CD4-positive, alpha-beta T cell treated with Interleukin-4 for 1 hour (primary cell): Measurements from ENCODE around the gene OR56B1.
"Not testable (repeated sequence)": the region's sequence is repeated elsewhere in the genome, so short reads cannot be mapped to it uniquely, and the experiment has no call there.

Experiments used
- DNase-seq, 2 donors: peaks; one replicate each; pipeline ENCODE4 v3.0.0-alpha.2; 2020 to 2022

OR56B1 gene, protein sequence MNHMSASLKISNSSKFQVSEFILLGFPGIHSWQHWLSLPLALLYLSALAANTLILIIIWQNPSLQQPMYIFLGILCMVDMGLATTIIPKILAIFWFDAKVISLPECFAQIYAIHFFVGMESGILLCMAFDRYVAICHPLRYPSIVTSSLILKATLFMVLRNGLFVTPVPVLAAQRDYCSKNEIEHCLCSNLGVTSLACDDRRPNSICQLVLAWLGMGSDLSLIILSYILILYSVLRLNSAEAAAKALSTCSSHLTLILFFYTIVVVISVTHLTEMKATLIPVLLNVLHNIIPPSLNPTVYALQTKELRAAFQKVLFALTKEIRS

DNA sequence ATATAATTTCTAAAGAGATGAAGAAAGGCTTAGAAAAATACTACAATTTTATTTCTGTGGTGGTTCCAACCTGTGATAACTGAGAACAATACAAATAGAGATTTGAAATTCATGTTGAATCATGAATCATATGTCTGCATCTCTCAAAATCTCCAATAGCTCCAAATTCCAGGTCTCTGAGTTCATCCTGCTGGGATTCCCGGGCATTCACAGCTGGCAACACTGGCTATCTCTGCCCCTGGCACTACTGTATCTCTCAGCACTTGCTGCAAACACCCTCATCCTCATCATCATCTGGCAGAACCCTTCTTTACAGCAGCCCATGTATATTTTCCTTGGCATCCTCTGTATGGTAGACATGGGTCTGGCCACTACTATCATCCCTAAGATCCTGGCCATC lies at the start of gene OR56B1:
Gene OR56B1, plus strand, starts transcription at position 53 of the 400 bp plus-strand sequence. Its CDS starts 69 bp downstream, at position 122.
- no peak for DNase-seq

DNA sequence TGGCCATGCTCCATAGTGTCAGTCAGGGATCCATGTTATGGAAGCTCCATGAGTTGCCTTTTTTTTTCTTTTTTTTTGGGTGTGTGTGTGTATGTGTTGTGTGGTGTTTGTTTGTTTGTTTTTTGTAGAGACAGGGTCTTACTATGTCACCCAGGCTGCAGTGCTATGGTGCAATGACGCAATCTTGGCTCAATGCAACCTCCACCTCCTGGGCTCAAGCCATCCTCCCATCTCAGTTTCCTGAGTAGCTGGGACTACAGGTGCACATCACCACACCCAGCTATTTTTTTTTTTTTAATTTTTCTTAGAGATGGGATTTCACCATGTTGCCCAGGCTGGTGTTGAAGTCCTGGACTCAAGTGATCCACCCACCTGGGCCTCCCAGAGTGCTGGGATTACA lies 47.8 kb upstream of the OR56B1 start:
- DNase-seq = no peak

DNA sequence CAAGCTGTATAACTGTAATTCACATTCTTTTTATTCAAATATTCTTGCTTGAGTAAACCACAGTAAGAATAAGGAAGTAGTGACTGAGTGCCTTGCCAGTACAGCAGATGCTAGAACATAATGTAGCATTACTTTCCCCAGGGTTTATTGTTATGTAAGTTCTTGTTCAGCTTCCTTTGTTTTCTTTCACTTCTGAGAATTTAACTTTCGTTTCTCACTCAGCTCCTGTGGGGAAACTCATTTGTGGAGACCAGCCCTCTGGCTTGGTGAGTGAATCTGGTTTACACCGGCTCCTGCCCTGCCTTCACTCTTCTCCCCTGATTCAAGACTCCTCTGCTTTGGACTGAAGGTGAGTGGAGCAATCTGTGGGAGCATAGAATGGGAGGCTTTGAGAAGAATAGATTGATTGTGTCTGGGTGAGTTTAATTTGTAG lies 46.7 kb upstream of the OR56B1 start, which contains the start of gene TRIM22:
Gene TRIM22, plus strand, starts transcription at position 240 of the 433 bp plus-strand sequence. CDS start 6,443 bp downstream, outside the sequence.
- peak; percentile 58 to 82 for DNase-seq

DNA sequence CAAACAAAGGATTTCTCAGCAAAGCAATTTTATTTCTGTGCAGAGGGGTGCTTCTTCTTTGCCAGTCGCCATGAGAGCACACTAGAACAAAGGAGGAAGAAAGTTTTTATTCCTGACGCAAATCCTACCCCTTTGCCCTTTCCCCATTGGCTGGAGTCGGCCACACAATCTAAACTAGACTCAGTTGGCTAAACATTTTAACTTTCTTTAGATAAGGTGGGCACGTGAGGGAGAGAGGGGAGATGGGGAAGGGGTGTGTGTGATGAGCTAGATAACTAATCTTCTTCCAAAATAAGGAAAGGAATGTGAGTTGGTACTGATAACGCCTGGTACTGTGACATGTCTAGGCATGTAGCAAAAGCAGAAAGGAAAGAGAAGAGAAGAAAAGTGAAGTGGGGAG lies 46.0 kb upstream of the OR56B1 start:
- DNase-seq = no peak

DNA sequence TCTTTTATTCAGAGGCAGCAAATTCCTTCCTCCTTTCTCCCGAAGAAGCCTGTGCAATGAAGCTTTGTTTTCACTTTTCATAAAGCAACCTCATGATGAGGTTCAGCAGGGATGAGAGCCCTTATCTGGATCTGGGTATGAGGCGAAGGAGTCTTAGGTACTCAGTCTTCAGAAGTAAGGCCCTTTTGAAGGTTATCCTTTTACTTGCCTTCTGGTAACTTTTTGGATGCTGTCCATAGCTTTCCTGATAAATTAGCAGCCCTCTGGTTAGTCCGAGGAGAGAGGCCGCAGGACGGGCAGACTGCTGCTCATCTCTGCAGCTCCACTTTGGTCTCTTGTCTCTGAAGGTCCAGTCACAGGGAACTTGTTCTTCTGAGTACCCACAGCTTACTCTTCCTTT lies 45.5 kb upstream of the OR56B1 start:
- no peak for DNase-seq

DNA sequence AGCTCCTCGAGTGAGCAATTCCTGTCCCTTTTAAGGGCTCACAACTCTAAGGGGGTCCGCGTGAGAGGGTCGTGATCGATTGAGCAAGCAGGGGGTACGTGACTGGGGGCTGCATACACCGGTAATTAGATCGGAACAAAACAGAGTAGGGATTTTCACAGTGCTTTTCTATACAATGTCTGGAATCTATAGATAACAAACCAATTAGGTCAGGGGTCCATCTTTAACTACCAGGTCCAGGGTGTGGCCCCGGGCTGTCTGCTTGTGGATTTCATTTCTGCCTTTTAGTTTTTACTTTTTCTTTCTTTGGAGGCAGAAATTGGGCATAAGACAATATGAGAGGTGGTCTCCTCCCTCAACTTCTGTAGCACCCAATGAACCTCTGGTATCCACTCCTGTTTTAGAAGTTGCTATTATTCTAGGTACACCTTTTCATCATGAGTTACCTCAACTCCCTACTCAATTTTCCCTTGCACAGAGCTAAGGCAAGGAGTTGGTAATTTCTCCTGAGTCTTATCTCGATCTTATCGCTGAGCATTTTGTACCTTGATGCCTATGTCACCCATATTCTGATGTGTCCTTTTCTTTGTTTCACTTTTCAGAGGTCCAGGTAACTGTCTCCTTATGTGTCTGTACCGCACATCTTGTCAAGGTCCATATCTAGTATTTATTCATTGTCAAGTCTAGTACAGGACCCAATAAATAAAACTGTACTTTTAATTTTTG lies 44.8 kb upstream of the OR56B1 start:
- peak in 1 of 2 donors; percentile 24 for DNase-seq

DNA sequence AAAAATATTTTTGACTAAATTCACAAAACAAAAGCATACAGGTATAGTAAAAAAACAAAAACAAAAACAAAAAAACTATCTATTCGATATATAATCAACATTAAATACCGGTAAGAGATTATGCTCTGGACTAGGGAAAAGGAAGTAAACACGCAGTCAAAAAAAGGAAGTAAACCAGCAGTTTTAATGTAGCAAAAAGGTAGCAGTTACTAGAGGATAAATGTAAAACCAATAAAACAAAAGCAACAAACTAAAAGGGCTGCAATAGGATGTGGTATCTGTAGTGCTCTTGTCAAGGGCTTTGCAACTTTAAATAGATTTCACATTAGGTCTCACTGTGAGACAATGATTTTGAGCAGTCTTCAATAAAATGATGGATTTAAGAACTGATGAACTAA lies 44.3 kb upstream of the OR56B1 start:
- peak in 1 of 2 donors; percentile 33 for DNase-seq

DNA sequence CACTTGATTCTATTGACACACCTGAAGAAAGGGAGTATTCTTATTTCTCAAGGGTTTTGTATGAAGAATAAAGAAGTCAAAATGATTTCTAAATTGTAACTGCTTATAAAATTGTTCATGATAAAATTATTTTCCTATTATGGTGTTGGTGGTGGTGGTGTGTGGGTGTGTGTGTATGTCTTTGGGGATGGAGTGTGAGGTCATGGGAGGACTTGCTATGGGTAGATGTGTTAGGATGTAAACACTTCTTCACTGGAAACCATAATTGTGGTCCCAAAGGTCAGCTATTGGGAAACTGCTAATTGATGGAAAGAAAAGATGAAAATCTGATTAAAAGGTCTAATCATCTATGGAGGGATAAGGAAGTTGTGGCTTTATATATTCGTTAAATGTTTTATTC lies 41.6 kb upstream of the OR56B1 start:
- no peak for DNase-seq

DNA sequence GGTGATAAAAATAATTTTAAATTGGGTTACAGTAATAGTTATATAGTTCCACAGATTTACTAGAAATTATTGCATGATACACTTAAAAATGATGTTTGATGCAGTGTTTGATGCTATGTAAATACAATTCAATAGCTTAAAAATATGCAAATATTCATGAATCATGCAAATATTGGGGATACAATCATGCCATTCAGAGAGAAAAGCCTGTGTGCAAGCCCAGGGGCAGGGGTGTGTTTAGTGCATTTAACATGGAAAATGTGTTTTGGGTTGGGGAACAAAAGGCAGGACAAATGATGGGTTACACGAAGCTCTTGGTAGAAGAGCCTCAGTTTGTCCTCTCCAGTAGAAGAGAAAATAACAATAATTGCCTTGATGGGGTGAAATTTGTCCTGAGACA lies 40.7 kb upstream of the OR56B1 start:
- DNase-seq = no peak

DNA sequence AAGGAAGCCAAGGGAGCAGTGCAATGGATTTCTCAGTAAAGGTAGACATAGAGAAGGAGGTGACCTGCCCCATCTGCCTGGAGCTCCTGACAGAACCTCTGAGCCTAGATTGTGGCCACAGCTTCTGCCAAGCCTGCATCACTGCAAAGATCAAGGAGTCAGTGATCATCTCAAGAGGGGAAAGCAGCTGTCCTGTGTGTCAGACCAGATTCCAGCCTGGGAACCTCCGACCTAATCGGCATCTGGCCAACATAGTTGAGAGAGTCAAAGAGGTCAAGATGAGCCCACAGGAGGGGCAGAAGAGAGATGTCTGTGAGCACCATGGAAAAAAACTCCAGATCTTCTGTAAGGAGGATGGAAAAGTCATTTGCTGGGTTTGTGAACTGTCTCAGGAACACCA lies 40.0 kb upstream of the OR56B1 start:
- DNase-seq = no peak

DNA sequence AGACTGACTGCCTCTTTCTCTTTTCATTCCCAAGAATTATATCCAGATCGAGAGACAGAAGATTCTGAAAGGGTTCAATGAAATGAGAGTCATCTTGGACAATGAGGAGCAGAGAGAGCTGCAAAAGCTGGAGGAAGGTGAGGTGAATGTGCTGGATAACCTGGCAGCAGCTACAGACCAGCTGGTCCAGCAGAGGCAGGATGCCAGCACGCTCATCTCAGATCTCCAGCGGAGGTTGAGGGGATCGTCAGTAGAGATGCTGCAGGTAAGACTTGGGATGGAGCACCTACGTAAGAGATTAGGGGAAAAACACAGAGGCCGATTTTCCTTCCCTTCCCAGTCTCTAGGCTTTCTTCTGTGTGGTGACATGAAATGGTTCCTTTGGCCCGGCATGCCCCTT lies 38.0 kb upstream of the OR56B1 start:
- DNase-seq = no peak

DNA sequence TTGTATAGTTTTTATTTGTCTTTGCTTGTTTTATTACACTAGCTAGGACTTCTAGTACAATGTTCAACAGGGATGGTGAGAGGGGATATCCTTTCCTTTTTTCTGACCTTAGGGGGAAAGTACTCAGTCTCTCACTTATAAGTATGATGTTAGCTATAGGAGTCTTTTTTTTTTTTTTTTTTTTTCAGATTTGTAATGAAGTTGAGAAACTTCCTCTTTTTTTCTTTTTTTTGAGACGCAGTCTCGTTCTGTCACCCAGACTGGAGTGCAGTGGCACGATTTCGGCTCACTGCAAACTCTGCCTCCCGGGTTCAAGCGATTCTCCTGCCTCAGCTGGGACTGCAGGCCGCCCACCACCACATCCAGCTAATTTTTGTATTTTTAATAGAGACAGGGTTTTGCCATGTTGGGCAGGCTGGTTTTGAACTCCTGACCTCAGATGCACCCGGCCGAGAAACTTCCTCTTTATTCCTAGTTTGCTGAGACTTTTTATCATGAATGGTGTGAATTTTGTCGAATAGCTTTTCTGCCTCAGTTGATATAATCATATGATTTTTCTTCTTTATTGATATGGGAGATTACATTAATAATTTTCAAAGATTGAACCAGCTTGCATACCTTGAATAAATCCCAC lies 35.7 kb upstream of the OR56B1 start:
- DNase-seq = no peak

DNA sequence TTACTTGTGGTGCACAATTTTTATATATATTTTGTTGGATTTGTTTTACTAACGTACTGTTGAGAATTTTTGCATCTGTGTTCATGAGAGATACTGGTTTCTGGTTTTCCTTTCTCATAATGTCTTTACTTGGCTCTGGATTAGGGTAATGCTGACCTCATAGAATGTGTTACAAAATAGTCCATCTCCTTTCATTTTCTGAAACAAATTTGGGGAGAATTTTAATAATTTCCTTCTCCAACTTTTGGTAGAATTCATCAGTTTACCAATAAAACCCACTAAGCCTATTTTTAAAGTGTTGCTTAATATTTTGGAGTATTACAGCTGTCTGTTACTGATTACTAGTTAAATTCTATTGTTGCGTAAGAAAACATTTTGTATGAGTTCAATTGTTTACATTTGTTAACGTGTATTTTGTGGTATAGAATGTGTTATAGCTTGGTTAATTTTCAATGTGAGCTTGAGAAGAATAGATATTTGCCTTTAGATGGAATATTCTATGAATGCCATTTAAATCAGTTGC lies 35.1 kb upstream of the OR56B1 start:
- no peak for DNase-seq

DNA sequence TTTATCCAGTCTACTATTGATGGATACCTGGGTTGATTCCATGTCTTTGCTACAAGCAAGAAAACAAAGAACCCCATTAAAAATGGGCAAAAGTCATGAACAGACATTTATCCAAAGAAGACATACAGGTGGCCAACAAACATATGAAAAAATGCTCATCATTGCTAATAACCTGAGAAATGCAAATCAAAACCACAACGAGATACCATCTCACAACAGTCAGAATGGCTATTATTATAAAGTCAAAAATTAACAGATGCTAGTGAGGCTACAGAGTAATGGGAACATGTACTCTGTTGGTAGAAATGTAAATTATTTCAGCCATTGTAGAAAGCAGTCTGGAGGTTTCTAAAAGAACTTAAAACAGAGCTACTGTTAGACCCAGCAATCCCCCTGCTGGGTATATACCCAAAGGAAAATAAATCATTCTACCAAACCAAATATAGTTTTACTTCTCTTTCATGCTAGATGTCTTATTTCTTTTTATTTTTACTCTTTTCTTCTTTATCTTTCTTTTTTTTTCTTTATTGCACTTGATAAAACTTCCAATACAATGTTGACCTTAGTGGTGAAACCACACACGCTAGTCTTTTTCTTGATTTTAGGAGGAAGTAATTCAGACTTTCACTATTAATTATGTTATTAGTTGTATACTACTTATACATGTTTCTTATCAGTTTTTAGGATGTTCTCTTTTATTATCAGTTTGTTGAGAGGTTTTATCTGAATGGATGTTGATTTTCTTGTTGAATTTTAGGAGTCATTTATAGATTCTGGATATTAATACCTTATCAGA lies 32.3 kb upstream of the OR56B1 start:
- DNase-seq = no peak

DNA sequence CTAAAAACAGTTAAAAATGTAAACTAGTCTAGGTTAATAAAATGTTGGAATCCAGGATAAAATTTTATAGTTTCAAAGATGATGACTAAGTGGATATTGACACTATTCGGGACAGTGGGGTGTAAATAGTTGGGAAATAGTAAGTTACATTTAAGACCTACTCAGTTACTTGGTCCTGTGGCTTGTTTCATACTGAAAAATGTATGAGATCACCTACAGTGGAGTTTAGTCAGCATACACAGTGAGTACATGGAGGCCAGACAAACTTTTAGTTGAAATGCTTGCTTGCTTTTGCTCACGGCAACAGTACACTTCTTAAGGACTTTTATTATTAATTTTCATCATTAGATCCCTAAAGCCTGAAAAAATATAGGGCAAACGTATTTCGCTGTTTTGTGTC lies 30.6 kb upstream of the OR56B1 start:
- no peak for DNase-seq

DNA sequence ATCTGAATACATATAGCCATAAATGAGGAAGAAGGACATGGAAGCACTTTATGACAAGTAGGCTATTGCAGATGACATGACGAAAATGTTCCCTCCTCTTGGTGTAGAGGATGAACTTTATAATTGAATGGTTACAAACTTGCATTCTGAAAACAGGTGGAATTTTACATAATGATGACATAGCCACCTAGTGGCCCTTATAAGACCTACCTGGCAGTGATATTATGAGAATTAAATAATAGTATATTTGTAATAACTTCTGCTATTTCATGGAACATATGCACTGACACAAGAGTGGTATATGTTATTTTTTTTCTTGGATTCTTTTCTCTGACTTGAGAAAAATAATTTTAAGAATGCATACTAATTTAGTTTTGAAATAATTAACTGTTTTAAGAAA lies 23.7 kb upstream of the OR56B1 start:
- peak in 1 of 2 donors; percentile 37 for DNase-seq

DNA sequence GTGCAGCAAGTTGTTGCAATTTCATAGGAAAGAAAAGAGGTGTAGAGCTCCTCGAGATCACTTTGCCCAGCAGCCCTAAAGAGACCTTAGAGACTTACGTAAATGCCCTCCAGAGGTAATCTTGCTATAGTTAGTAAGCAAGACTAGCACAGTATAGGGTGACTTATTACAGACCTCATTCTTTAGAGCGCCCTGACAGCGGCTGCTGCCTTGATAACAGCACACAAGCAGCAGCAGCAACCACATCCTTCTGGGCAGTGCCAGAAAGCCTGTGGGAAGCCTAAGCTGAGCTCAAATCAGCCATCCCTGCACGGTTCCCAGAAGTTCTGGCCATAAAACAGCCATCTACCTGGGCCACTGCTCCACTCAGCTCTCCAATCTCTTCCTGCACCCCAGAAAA lies 22.6 kb upstream of the OR56B1 start:
- DNase-seq = no peak

DNA sequence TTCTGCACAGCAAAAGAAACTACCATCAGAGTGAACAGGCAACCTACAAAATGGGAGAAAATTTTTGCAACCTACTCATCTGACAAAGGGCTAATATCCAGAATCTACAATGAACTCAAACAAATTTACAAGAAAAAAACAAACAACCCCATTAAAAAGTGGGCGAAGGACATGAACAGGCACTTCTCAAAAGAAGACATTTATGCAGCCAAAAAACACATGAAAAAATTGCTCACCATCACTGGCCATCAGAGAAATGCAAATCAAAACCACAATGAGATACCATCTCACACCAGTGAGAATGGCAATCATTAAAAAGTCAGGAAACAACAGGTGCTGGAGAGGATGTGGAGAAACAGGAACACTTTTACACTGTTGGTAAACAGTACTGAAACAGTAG lies 19.7 kb upstream of the OR56B1 start:
- not testable (repeated sequence) for DNase-seq

DNA sequence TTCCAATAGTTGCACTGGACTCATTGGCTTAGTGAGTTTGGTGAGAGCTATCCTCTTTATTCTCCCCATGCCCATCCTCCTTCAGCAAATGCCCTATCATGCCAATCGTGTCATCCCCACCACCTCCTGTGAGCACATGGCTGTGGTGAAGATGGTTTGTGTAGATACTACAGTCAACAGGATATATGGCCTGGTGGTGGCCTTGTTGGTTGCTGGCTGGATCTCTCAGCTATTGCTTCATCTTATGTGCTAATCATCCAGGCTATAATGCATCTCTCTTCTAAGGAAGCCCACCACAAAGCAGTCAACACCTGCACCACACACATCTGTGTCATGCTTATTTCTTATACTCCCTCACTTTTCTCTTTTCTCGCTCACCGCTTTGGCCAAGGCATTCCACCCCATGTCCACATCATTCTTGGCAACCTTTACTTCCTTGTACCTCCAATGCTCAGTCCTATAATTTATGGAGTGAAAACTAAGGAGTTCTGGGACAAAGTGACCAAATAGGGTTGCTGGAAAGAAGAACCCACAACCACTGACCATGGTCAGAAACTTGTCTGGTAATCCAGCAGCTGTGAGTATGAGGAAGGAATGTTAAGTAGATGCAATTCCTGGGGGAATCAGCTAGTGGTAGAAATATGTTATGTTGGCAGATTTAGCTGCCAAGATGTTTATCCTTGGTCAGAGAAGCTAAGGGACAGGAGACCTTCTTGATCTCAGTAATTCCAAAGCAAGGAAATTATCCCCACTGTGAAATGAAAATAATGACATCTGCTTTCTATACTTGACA lies 16.3 kb upstream of the OR56B1 start:
- no peak for DNase-seq

DNA sequence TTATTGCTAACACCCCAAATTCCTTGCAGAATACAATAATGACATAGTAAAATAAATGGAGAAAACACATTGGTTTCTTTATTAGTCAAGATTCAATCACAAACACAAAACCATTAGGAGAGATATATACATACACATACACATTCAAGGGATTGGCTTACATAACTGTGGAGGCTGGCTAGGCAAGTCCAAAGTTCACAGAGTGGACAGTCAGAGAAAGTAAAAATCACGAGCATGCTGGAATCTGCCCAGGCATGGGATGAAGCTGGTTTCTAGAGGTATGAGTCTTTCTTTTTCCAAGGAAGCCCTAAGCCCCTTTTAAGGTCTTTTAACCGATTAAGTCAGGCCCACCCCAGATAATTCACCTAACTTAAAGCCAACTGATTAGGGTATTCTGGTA lies 13.6 kb upstream of the OR56B1 start:
- no peak for DNase-seq

DNA sequence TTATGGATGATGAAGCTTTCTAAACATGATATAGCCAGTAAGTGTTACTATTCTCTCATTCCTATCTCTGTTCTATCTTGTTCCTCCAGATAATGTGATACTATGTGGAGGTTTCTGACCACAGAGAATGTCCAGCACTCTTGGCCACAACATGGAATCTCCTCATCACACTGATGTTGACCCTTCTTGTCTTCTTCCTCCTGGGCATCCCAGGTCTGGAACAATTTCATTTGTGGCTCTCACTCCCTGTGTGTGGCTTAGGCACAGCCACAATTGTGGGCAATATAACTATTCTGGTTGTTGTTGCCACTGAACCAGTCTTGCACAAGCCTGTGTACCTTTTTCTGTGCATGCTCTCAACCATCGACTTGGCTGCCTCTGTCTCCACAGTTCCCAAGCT lies 9.9 kb upstream of the OR56B1 start:
- DNase-seq = no peak

DNA sequence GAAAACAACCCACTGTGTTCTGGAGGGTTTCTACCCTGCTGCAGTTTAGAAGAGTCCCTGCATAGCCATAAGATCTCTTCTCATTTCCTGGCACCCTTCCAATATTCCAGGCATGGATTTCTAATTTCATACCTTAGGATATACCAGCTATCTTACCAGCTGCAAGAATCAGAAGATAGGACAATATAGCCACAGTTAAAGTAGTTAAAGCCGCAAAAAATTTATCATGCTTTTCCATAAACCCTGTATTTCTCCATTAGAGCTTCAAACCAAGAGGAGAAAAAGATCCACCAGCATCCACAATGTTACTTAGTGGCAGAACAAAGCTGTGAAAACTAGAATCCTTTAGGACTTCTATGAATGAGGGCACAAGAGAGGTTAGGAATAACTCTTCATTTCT lies 8.6 kb upstream of the OR56B1 start:
- no peak for DNase-seq
